GM18873 (cell line): ENCODE data around the gene CDIP1.
A peak's percentile ranks its signal among the peaks of the same experiment; 100 is the strongest.

ENCODE experiments used
- ATAC-seq: cut with Tn5 transposase; IDR thresholded peaks from one replicate; pipeline ENCODE4 v1.9.1; 2021; ENCODE audit warnings: mild to moderate bottlenecking, moderate library complexity, moderate number of reproducible peaks; ENCODE audit not compliant: unreplicated experiment, low FRiP score

Gene CDIP1

DNA sequence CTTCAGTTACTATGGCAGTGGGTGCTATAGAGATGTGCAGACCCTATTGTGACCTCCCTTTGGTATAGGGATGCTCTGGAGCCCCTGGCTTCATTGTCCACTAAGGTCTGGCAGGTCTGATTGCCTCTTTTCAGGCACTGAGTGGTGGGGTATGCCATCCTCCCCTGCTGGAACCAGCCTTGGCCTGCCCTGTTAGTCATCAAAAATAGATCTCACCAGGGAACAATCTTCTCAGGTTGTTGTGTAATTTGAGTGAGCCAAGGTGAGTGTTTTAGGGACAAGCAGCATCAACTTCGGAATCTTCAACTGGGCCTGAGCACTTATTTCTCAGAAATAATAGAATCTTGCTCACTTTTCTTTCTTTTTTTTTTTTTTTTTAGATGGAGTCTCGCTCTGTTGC lies 42.8 kb downstream of the CDIP1 start:
- ATAC-seq = no peak

DNA sequence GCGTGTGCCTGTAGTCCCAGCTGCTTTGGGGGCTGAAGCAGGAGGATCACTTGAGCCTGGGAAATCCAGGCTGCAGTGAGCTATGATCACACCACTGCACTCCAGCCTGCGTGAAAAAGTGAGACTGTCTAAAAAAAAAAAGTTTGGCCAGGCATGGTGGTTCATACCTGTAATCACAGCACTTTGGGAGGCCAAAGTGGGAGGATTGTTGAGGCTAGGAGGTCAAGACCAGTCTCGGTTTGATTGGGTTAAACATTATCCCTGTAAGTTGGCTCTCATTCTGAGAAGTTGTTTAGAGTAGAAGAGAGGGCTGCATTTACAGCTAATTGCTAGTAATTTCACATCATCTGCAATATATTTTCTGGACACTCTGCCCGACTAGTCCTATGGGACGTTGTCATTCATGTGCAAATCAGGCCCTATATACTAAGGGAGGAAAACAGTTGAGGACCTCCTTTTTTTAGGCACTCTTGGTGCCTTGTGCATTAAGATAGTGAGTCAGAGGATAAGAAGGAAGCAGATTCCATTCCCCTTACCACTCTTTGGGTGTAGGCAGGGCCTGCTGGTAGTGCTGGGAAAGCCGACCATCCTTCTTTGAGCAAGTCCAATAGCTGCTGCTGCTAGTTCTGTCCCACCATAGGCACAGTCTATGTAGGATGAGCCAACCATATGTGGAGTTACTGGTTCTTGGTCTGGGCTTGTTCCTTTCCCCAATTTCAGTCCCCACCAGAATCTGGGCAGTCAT lies 43.7 kb downstream of the CDIP1 start:
- ATAC-seq = no peak

DNA sequence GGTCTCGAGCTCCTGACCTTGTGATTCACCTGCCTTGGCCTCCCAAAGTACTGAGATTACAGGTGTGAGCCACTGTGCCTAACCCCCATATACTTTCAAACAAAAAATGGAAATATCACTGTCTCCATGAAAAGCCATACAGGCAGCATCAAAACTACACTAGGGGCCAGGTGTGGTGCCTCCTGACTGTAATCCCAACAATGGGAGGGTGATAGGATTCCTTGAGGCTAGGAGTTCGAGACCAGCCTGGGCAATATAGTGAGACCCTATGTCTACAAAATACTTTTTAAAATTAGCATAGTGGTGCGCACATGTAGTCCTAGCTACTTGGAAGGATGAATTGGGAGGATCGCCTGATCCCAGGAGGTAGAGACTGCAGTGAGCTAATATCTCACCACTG lies 46.7 kb downstream of the CDIP1 start:
- ATAC-seq = no peak

DNA sequence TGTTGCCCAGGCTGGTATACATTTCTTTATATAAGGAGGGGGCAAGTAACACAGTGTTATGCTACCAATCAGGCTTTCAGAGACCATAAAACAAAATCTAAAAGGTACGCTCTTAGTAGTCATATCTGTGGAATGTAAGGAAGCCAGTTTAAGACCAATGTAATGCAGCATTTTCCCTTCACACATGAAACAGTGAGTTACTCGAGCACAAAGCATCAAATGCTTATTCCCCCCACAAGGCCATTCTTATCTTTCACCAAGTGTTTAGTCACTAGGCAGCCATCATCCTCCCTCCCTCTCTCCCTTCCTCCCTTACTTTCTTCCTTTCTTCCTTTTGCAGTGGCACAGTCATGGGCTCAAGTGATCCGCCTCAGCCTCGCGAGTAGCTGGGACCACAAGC lies 49.5 kb downstream of the CDIP1 start:
- ATAC-seq = no peak

DNA sequence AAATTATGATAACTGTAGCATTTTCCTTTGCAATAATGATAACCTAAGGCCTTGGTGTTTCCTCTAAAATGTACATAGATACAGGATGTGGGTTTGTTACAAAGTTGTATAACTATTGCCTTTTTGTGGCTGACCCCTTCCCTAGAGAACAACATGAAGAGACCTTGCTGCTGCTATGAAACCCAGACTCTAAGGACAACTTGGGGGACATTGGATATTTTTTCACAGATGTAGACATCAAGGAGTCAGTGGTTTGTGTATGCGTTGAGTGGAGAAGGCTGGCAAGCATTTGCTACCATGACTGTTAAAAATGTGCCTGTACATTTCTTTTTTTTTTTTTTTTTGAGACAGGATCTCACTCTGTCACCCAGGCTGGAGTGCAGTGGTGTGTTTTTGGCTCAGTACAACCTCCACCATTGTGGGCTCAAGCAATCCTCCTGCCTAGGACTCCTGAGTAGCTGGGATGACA lies 50.0 kb downstream of the CDIP1 start:
- ATAC-seq = no peak

DNA sequence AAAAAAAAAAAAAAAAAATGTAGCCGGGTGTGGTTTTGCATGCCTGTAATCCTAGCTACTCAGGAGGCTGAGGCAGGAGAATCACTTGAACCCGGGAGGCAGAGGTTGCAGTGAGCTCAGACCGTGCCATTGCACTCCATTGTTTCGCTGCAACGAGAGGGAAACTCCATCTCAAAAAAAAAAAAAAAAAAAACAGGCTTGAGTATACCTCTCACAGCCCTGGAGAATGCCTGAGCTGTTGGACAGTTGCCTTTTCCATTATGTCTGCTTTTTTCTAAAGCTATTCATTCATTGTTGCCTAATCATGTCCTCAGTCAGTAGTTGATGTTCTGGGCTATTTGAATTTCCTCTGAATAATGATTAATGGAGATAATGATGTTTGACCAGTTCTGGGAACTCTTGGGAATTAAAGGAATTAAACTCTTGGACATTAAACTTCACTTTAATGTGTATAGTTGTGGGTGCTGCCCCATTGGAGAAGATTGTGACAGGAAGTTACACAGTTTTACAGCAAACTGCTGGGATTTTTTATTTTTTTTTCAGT lies 50.5 kb downstream of the CDIP1 start:
- ATAC-seq = no peak

DNA sequence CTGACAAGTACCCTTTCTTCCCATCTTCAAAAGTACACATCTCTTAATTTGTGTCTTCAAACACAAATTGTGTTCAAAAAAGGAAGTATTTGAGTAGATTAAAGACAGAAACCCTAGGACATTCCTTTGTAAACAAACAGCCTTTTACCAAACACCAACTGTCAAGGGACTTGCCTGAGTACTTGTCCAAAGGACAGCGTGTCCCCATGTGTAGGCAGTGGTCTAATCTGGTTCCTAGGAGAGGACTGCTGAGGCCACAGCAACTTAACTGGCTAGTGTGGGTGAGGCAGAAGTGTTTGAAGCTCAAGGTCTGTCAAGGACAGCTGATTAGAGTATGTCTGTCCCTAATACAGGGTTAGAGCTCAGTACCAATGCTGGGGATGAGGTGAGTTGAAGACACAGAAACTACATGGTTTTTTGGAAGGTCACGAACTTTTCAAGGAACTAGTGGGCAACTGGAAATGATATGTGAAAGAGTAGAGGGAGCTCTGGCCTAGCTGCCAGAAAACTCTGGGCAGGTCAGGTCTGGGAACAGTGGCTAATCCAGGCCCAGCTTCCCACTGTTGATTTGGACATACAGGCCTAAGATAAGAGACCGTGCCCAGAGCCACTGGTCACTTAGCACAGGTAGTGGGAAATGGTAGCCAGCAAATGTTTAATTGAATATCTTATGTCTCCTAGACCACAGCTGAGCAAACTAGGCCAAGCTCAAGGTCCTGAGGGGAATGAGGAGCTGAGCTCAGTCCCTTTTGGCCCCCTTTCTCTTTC lies 52.3 kb downstream of the CDIP1 start:
- ATAC-seq = no peak

DNA sequence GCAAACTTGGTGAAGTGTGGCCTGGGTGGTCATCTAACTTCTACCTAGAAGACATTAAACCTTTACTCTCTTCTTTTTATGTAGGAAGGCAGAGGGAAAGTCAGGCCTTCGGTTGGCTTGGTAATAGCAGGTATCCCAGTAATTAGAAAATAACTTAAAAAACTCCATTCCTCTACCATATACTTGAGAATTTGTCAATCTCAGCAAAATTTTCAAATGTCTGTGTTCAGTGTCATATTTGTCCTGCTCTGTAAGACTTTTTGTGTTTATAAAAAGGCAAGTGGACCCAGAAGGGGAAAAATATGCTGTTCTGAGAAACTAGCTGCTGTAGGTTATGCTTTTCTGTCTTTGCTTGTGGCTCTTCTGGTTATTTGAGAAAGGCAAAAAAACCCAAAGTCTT lies 56.6 kb downstream of the CDIP1 start:
- ATAC-seq = no peak

DNA sequence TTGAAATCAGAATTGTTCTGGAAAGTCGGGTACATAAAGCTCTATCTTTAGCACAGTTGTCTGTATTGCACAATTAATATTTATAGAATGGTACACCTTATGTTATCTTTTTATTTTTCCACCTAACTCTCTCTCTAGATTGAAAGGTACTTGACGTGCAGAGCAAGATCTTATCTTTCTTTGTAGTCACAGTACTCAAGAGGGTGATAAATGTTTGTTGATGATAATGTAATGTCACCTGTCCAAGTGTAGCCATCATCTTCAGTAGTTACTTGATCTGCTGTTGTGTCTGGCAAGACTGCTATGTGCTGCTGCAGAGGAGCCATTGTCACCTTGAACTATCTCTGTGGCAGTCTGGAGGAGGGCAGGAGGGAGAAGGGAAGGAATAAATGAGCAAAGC lies 57.0 kb downstream of the CDIP1 start:
- ATAC-seq = no peak

DNA sequence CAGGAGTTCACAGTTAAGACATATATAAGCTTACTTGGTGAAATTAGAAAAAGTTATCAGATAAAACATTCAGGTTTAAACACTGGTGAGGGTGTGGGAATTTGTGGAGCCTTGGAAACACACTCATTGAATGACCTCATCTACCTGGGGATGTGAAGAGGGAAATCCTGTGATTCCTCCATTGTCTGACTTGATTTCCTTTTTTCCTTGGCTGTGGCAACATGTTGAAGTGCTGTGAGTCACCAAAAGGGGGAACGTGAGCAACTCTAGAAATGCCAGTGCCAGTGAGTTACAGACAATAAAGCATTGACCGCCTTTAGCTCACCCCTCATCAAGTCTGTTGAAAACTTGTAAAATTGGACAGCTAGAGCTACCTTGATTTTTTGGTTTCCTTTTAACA lies 60.6 kb downstream of the CDIP1 start:
- ATAC-seq = no peak

DNA sequence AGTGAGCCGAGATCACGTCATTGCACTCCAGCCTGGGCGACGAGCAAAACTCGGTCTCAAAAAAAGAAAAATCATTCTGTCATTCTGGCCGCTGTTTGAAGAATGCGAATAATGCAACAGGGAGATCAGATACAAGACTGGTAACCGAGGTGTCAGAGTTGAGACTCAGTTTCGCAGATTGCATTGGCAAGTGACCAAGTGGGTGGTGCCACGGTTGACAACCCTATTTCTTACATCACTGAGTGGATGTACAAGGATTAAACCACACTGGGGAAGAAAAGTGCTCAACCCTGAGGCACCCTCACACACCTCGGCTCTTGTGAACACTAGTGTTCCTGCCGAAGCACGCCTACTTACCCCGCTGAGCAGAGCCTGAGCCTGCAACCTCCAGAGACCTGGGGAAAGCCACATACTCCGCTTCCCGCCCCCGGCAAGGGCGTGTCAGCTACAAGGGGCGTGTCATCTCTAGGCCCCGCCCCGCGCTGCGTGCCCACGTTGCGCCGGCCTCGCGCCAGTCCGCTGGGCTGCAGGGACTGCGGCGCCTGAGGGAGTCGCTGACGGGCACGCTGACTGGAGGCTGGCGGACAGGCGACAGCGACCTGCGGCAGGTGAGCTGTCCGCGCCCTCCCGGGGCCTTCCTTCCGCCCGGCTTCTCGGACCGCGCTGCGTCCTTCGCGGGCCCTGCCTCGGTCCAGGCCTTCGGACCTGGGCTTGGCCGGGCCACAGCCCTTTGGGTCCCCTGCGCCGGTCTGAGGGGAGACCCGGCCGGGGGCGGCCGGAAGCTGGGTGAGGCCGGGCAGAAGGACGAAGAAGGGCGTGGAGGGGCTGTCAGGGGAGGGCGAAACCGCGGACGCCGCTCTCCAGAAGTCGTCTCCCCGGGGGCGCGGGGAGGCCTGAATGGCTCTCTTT lies 62.4 kb downstream of the CDIP1 start, which contains the start of gene HMOX2:
HMOX2 (plus strand) TSS at position 519 of the 909 bp plus-strand sequence. CDS start 29,127 bp downstream, outside the sequence.
- peak; percentile 73 for ATAC-seq

DNA sequence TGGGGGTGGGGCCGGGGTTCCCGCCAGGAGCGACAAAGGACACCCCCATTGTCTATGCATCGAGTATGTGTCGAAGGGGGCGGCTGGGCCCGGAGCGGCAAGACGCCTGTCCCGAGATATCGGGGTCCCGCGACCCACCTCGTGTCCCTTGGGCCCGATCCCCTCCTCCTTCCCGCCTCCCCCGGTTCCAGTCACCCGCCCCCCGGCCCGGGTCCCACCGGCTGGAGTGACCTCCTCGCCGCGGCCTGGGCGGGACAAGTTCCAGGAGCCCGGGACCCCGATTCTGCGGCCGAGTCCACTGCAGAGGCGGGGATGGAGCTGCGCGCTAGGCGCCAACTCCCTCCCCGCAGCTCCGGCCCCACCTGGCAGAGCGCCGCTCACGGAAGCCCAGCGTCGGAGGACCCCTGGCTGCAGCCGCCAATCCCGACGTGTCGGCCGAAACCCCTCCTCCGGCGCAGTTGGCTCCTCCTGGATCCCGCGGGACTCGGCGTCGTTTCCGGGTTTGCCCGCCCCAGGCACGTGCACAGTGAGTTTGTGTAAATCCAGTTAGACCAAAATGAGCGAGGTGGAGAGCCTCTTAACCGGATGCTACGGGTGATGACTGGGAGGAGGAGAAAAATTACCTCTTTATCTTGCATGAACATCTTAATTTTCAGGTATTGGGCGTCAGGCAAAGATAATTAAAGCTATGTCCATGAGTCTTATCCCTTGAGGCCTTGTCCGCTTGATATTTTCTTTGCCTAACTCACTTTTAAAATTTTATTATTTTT lies 64.2 kb downstream of the CDIP1 start, which contains the start of gene NMRAL1:
NMRAL1 (minus strand) TSS at position 434 of the 770 bp plus-strand sequence. CDS start 493 bp downstream, outside the sequence.
- peak; percentile 48 for ATAC-seq

DNA sequence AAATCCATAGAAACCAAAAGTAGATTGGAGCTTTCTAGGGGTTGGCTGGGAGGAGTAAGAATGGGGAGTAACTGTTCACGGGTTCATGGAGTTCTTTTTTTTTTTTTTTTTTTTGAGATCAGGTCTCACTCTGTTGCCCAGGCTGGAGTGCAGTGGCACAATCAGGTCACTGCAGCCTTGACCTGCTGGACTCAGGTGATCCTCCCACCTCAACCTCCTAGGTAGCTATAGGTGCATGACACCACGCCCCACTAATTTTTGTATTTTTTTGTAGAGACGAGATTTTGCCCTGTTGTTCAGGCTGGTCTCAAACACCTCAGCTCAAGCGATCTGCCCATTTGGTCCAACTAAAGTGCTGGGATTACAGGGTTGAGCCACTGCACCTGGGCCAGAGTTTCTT lies 65.7 kb downstream of the CDIP1 start:
- ATAC-seq = no peak

DNA sequence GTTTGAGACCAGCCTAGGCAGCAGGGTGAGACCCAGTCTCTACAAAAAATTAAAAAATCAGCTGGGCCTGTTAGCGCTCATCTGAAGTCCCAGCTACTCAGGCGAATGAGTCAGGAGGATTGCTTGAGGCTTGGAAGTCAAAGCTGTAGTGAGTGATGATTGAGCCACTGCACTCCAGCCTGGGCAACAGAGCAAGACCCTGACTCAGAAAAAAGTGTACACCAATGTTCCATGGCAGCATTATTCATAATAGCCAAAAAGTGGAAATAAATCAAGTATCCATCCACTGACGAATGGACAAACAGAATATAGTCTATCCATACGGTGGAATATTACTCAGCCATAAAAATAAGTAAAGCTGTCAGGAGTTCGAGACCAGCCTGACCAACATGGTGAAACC lies 66.7 kb downstream of the CDIP1 start:
- no peak for ATAC-seq

DNA sequence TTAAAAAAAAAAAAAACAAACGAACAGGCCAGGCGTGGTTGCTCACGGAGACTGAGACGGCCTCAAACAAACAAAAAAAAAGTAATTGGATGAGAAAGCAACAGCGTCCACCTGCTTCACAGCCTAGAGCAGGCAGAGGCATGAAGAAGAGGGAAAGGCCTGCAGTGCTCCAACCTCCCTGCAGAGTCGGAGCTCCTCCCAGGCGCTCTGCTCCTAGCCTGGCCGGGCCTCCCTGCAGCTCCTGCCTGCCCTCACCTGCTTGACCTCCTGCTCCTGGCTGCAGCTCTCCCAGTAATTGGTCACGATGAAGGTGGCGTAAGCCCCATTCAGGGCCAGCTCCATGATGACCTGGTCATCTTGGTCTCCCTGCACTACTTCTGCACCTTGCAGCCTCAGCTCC lies 69.6 kb downstream of the CDIP1 start:
- no peak for ATAC-seq

DNA sequence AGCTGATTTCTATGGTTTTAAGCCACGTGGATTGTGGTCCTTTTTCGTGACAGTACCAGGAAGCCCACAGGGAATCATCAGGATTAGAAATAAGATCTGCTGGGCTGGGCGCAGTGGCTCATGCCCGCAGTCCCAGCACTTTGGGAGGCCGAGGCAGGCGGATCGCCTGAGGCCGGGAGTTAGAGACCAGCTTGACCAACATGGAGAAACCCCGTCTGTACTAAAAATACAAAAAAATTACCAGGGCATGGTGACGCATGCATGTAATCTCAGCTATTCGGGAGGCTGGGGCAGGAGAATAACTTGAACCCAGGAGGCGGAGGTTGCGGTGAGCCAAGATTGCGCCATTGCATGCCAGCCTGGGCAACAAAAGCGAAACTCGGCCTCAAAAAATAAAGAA lies 70.7 kb downstream of the CDIP1 start:
- ATAC-seq = no peak

DNA sequence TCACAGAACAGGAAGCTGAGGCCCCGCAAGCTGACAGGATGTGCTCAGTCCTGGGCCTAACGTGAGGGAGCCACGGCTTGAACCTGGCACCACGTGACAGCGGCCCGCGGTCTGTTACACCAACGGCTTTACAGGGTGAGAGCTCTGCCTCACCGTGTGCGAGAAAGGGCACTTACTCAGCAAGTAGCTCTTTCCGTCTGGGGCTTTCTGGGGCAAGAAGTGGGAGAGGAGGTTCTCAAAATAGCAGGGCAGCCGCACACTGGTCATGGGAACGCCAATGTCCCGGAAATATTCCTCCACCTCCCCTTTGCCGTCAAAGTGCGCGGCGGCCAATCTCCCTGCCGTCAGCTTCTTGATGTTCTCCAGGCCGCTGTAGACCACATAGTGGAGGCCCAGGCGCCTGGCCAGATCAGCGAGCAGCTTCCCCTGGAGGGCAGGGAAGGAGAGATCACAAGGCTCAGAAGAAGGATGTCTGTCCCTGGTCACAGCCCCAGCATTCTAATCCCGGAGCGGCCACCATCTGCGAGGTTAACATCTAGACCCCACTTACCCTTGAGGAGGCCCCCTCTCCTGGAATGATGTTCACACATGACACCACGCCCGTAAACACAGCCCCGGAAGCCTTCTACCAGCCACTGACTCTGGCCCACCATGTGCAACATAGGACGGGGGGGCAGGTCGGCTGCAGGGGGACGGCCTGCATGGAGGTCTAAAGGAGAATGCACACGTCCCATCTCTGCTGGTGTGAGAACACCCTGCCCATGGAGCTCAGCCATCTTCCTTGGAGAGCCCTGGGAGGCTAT lies 72.4 kb downstream of the CDIP1 start:
- ATAC-seq = no peak

DNA sequence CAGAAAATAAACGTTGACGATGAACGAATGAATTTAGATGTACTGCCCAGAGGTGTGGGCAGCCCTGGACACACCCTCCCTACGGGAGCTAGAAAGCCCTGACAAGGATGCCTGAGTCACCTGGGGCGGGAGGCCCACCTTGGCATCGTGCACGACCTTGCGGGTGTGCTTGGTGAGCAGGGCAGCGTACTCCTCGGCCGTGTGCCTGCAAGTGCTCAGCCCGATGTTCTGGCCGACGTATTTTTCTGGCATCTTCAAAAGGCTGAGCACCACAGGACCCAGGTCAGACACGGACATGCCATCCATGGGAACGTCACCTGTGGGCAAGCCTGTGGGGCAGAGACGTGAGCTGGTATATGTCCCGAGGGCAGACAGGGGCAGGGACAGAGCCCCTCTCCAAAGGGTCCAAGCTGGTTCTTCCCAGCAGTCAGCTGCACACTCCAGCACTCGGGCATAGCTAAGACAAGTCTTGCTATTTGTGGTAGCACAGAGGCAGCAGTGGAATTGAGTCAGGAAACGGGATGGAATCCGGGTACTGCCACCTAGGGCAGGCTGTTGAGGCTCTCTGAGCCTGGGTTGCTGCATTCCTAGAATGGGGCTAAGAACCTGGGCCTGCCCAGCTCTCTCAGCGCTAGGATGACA lies 74.9 kb downstream of the CDIP1 start:
- ATAC-seq = no peak
